DND-41 (cell line): ENCODE results near the gene PPP3CA.

Experiments used
- ATAC-seq: fragments of 200-7000 bp; cut with Tn5 transposase; 3 replicates; pipeline ENCODE4 v1.9.1; 2021; ENCODE audit warnings: low read depth; ENCODE audit not compliant: insufficient read depth
- DNase-seq: peaks from one replicate; pipeline ENCODE4 v3.0.0-alpha.2; 2020
- H2AFZ ChIP-seq: 2 replicates; pipeline ENCODE4 v1.6.0; 2012; ENCODE audit warnings: low read depth, low read length
- H3K27ac ChIP-seq: 2 replicates; pipeline ENCODE4 v1.5.1; 2012; ENCODE audit warnings: low read length, inconsistent platforms
- H3K27me3 ChIP-seq: fragments of 200-600 bp; sonication (generic); 2 replicates; pipeline ENCODE4 v1.6.0; 2012; ENCODE audit warnings: low read length, mild to moderate bottlenecking, inconsistent platforms; ENCODE audit not compliant: insufficient read depth, poor library complexity
- H3K36me3 ChIP-seq: 2 replicates; pipeline ENCODE4 v1.5.1; 2012; ENCODE audit warnings: low read length, inconsistent platforms; ENCODE audit not compliant: insufficient read depth
- H3K4me1 ChIP-seq: 2 replicates; pipeline ENCODE4 v1.5.1; 2012; ENCODE audit warnings: mild to moderate bottlenecking, low read length; ENCODE audit not compliant: insufficient read depth
- H3K4me2 ChIP-seq: 2 replicates; pipeline ENCODE4 v1.6.0; 2012; ENCODE audit warnings: mild to moderate bottlenecking, moderate library complexity, low read length, inconsistent platforms; ENCODE audit not compliant: insufficient read depth
- H3K4me3 ChIP-seq, 2 experiments: fragments of 200-600 bp in 1 of 2; shearing (Covaris generic) in 1 of 2; 2 replicates each; pipeline ENCODE4 v1.5.1; 2012 to 2016; ENCODE audit warnings: inconsistent platforms in 2 of 2, low read length in 2 of 2, mild to moderate bottlenecking in 2 of 2, low read depth in 1 of 2, moderate library complexity in 1 of 2
- H3K79me2 ChIP-seq: 2 replicates; pipeline ENCODE4 v1.6.0; 2012; ENCODE audit warnings: low read length, inconsistent platforms; ENCODE audit not compliant: insufficient read depth
- H3K9ac ChIP-seq: 2 replicates; pipeline ENCODE4 v1.6.0; 2012; ENCODE audit warnings: low read depth, mild to moderate bottlenecking, inconsistent platforms, low read length, moderate library complexity
- H3K9me3 ChIP-seq: 2 replicates; pipeline ENCODE4 v1.5.1; 2012; ENCODE audit warnings: low read length, moderate library complexity, mild to moderate bottlenecking, inconsistent platforms; ENCODE audit not compliant: insufficient read depth, severe bottlenecking
- H4K20me1 ChIP-seq: 2 replicates; pipeline ENCODE4 v1.6.0; 2012; ENCODE audit warnings: low read length; ENCODE audit not compliant: insufficient read depth
- CTCF ChIP-seq: IDR thresholded peaks from 2 replicates; pipeline ENCODE4 v1.5.1; 2012; ENCODE audit warnings: borderline replicate concordance, low read length, moderate library complexity, mild to moderate bottlenecking; ENCODE audit not compliant: poor library complexity, severe bottlenecking; ENCODE audit errors: extremely low read depth
- EZH2 ChIP-seq: IDR thresholded peaks from 3 replicates; pipeline ENCODE4 v1.6.1; 2012; ENCODE audit warnings: borderline replicate concordance, low read depth, mild to moderate bottlenecking, moderate library complexity, low read length, inconsistent platforms; ENCODE audit not compliant: severe bottlenecking

Gene PPP3CA

GRCh38 chr4:101348995-101349800 lies 1.9 kb upstream of the PPP3CA start:
- Histone ChIP-seq H3K4me3 (peak overlapping the region in 1 of 2 experiments; percentile 98; a peak in 2 of 4 replicates), H3K4me2 (peak overlapping the region; percentile 97), H4K20me1 (peaks cover 6% of the 10 kb centered on the region; the same call in 1 of the 2 replicates), H3K79me2 (peaks cover 23% of the 10 kb centered on the region), H3K27me3 (no peaks in the 10 kb centered on the region), H3K9ac (peak overlapping the region; percentile 92), H3K36me3 (no peaks in the 10 kb centered on the region; the same call in 1 of the 2 replicates), H3K27ac (no peak overlapping the region), H3K9me3 (no peaks in the 10 kb centered on the region), H2AFZ (peak overlapping the region; percentile 100; the same call in 1 of the 2 replicates), H3K4me1 (peaks cover 28% of the 10 kb centered on the region)
- ATAC-seq (no peak), DNase-seq (no peak)
- TF ChIP-seq EZH2, result no peak
- no peak for TF ChIP-seq CTCF

DNA sequence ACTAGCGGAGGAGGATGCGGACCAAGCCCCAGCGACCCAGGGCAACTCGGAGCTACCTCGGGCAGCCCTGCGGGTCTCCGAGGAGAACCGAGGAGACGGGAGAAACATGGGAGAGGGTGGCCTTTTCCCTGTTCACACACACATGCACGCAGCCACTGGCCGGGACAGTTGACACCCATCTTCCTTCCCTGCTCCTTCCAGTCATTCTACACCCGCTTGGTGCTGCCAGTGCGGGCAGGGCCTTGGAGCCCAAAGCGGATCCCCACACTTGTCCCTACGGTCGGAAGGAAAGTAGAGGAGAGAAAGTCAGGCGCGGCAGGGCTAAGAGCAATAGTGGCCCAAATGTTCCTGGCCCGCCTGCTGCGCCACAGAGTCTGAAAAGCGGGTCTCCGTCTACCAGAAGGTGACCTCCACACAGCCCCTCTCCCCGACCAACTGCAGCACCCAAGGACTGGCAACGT lies 1.1 kb upstream of the PPP3CA start:
- DNase-seq, result no peak
- Histone ChIP-seq H3K36me3 (no peaks in the 10 kb centered on the region; the same call in 1 of the 2 replicates), H3K9me3 (no peaks in the 10 kb centered on the region), H3K27me3 (no peaks in the 10 kb centered on the region), H4K20me1 (peaks cover 6% of the 10 kb centered on the region; the same call in 1 of the 2 replicates), H3K4me1 (peaks cover 29% of the 10 kb centered on the region), H3K4me2 (peak overlapping the region; percentile 97), H3K27ac (peak overlapping the region; percentile 94), H3K9ac (peak overlapping the region; percentile 92), H3K79me2 (peaks cover 31% of the 10 kb centered on the region), H3K4me3 (peak overlapping the region; percentile 56 to 98), H2AFZ (peak overlapping the region; percentile 100)
- TF ChIP-seq CTCF, result no peak
- TF ChIP-seq EZH2, result no peak
- ATAC-seq, result no peak

GRCh38 chr4:101347557-101348366 lies 436 bp upstream of the PPP3CA start:
- TF ChIP-seq CTCF, result peak; percentile 40
- TF ChIP-seq EZH2, result no peak
- H3K9ac ChIP-seq, result peak overlapping the region; percentile 92
- peak overlapping the region; percentile 84 to 98 for H3K4me3 ChIP-seq
- no peaks in the 10 kb centered on the region; the same call in 1 of the 2 replicates for H3K36me3 ChIP-seq
- peak; percentile 98 for DNase-seq
- H3K27ac ChIP-seq, result peak overlapping the region; percentile 94
- peaks cover 37% of the 10 kb centered on the region for H3K79me2 ChIP-seq
- peak overlapping the region; percentile 100 for H2AFZ ChIP-seq
- peak overlapping the region; percentile 97 for H3K4me2 ChIP-seq
- H3K4me1 ChIP-seq, result peaks cover 29% of the 10 kb centered on the region
- ATAC-seq, result peak; percentile 78
- no peaks in the 10 kb centered on the region for H3K9me3 ChIP-seq
- H3K27me3 ChIP-seq, result no peaks in the 10 kb centered on the region
- H4K20me1 ChIP-seq, result peaks cover 10% of the 10 kb centered on the region; the same call in 1 of the 2 replicates
